Testis (tissue), 3 donors: ENCODE measurements around the gene SOBP. TPM values are rescaled to one million over a fixed set of nuclear protein-coding genes. Genes with fewer than 3 reads are reported as not detected.

Experiments
- DNase-seq: peaks from one replicate; pipeline ENCODE4 v3.0.0-alpha.2; 2019
- H3K27ac ChIP-seq, 2 donors: fragments of 200-600 bp; sonication (generic); one replicate each; pipeline ENCODE4 v1.5.1; 2019
- H3K27me3 ChIP-seq: fragments of 200-600 bp; sonication (generic); one replicate; pipeline ENCODE4 v1.5.1; 2019
- H3K36me3 ChIP-seq: fragments of 200-600 bp; sonication (generic); one replicate; pipeline ENCODE4 v1.5.1; 2017; ENCODE audit warnings: low read depth; ENCODE audit errors: missing control alignments
- H3K4me1 ChIP-seq: fragments of 200-600 bp; sonication (generic); one replicate; pipeline ENCODE4 v1.5.1; 2019
- H3K4me3 ChIP-seq, 2 donors: fragments of 200-600 bp; sonication (generic); one replicate each; pipeline ENCODE4 v1.5.1; 2017 to 2019
- H3K9me3 ChIP-seq: fragments of 200-600 bp; sonication (generic); one replicate; pipeline ENCODE4 v1.5.1; 2017
- CTCF ChIP-seq, 3 experiments: fragments of 450-650 bp in 2 of 3; fragments of 200-600 bp in 1 of 3; sonication (generic) in 1 of 3; IDR thresholded peaks; one replicate each; pipeline ENCODE4 v1.5.1; 2016 to 2019; ENCODE audit warnings: antibody characterized with exemption in 3 of 3, mild to moderate bottlenecking in 2 of 3, moderate library complexity in 1 of 3
- POLR2A ChIP-seq: fragments of 450-650 bp; IDR thresholded peaks from one replicate; pipeline ENCODE4 v1.6.1; 2017; ENCODE audit warnings: antibody characterized with exemption, mild to moderate bottlenecking, moderate library complexity
- WGBS, 2 donors: methylation state at CpG; one replicate each; pipeline ENCODE4 v1.1.5; 2018; 5-methylcytosine and 5-hydroxymethylcytosine counted together
- intact Hi-C: fragments of 100-400 bp; cut with DNase I; formaldehyde crosslinking; loops from one replicate; pipeline ENCODE4 v1.15.1; 2023; ENCODE audit warnings: low total_unique reads
- polyA plus RNA-seq: library from polyadenylated mRNA; stranded (reverse); fragments of 350-450 nt; fragmentation: Illumina TruSeq; extraction: RNeasy Lipid Tissue Mini Kit (QIAGEN cat#74804); gene quantifications from one replicate; pipeline ENCODE4 v1.2.3, GENCODE V29; 2014; ENCODE audit warnings: low read depth, low replicate concordance; ENCODE audit not compliant: insufficient read depth
- total RNA-seq, 2 donors: library from RNA; depleted of rRNA; stranded (reverse); fragments of >200 nt; gene quantifications; one replicate each; pipeline ENCODE4 v1.2.3, GENCODE V29; 2016

The SOBP gene
- total and polyA plus RNA-seq, 3 donors from 2014 or later: 13.9 to 27.2 (median 17.2) TPM

- intact Hi-C loops: no loop called here
- Histone ChIP-seq H3K4me1 (peaks cover 7% of the 10 kb centered on the region), H3K27me3 (no peaks in the 10 kb centered on the region), H3K9me3 (no peaks in the 10 kb centered on the region), H3K27ac (no peak overlapping the region), H3K4me3 (no peak overlapping the region), H3K36me3 (no peaks in the 10 kb centered on the region)
- TF ChIP-seq POLR2A: no peak
- TF ChIP-seq CTCF (IDR thresholded peaks at IDR 0.05): no peak
- WGBS, 2 donors: 66 to 77% methylated on average over 1 of the region's 1 CpG
- DNase-seq: no peak
Measured at GRCh38 chr6:107641071-107641470, 151.2 kb downstream of the SOBP start.

GRCh38 chr6:107641500-107641941, 151.6 kb downstream of the SOBP start:
- Histone ChIP-seq H3K4me3 (no peak overlapping the region), H3K27ac (no peak overlapping the region), H3K4me1 (peaks cover 7% of the 10 kb centered on the region), H3K36me3 (no peaks in the 10 kb centered on the region), H3K9me3 (no peaks in the 10 kb centered on the region), H3K27me3 (no peaks in the 10 kb centered on the region)
- TF ChIP-seq POLR2A (no peak), CTCF (IDR thresholded peaks at IDR 0.05) (no peak)
- 75 to 76% methylated on average over 10 to 14 of the region's 14 CpGs for WGBS, 2 donors
- no peak for DNase-seq
- intact Hi-C loops: no loop called here

- H3K27ac ChIP-seq: no peak overlapping the region
- 63 to 66% methylated on average over 3 of the region's 3 CpGs for WGBS, 2 donors
- no peak for TF ChIP-seq POLR2A
- DNase-seq: no peak
- no peaks in the 10 kb centered on the region for H3K9me3 ChIP-seq
- intact Hi-C loops: no loop called here
- H3K4me1 ChIP-seq: peaks cover 7% of the 10 kb centered on the region
- H3K36me3 ChIP-seq: no peaks in the 10 kb centered on the region
- H3K4me3 ChIP-seq: no peak overlapping the region
- H3K27me3 ChIP-seq: no peaks in the 10 kb centered on the region
Measured at GRCh38 chr6:107642095-107642860, 152.4 kb downstream of the SOBP start.

- Histone ChIP-seq H3K9me3 (no peaks in the 10 kb centered on the region), H3K36me3 (no peaks in the 10 kb centered on the region), H3K27ac (no peak overlapping the region), H3K4me3 (no peak overlapping the region), H3K4me1 (peaks cover 7% of the 10 kb centered on the region), H3K27me3 (no peaks in the 10 kb centered on the region)
- intact Hi-C loops: no loop called here
- no peak for DNase-seq
- no peak for TF ChIP-seq CTCF (IDR thresholded peaks at IDR 0.05)
- no peak for TF ChIP-seq POLR2A
- WGBS, 2 donors: 62 to 69% methylated on average over 3 of the region's 3 CpGs
Measured at GRCh38 chr6:107642861-107643328, 153.0 kb downstream of the SOBP start.

- TF ChIP-seq CTCF (IDR thresholded peaks at IDR 0.05) (no peak), POLR2A (no peak)
- no peak overlapping the region for H3K27ac ChIP-seq
- intact Hi-C loops: no loop called here
- H3K9me3 ChIP-seq: no peaks in the 10 kb centered on the region
- 74 to 79% methylated on average over 1 of the region's 1 CpG for WGBS, 2 donors
- H3K36me3 ChIP-seq: no peaks in the 10 kb centered on the region
- no peak overlapping the region for H3K4me3 ChIP-seq
- no peak for DNase-seq
- H3K4me1 ChIP-seq: peaks cover 7% of the 10 kb centered on the region
- H3K27me3 ChIP-seq: no peaks in the 10 kb centered on the region
Measured at GRCh38 chr6:107644513-107644912, 154.6 kb downstream of the SOBP start.
